ENCODE measurements around the gene AIPL1. TPM values are rescaled to one million over a fixed set of nuclear protein-coding genes. Genes with fewer than 3 reads are reported as not detected.

The AIPL1 gene
- total RNA-seq, 4 donors from 2014 or later: not detected

DNA sequence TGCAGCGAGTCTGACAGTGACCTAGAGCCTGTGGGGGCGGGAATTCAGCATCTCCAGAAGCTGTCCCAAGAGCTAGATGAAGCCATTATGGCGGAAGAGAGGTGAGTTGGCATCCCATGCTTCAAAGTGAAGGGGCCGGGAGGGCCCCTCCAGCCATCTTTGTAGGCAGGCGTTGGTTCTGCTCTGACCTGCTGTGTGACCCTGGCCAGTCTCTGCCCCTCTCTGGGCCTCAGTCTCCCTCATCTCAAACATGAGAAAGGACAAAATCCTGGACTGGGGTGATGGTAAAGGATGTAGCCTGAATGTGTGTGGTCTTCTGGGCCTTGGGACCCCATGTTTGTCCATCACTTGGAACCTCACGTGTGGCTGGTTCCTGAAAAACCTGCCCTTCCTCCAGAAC lies 14.4 kb upstream of the AIPL1 start:
- Histone ChIP-seq H3K36me3 (no peaks in the 10 kb centered on the region), H3K4me1 (peaks cover 0 to 12% (median 1%) of the 10 kb centered on the region in 4 donors), H3K27ac (no peak overlapping the region), H3K27me3 (peaks cover 0 to 2% of the 10 kb centered on the region in 2 donors), H3K9me3 (no peaks in the 10 kb centered on the region), H3K4me3 (no peak overlapping the region)
- 94 to 95% methylated on average over 6 of the region's 6 CpGs for whole genome bisulfite sequencing, 2 donors
- DNase-seq (ENCODE audit: low spot score in 2 of 2): no peak
- TF ChIP-seq EP300 (IDR thresholded peaks at IDR 0.05) (no peak), POLR2A (IDR thresholded peaks at IDR 0.05) (no peak)
- TF ChIP-seq, protein P1, sequence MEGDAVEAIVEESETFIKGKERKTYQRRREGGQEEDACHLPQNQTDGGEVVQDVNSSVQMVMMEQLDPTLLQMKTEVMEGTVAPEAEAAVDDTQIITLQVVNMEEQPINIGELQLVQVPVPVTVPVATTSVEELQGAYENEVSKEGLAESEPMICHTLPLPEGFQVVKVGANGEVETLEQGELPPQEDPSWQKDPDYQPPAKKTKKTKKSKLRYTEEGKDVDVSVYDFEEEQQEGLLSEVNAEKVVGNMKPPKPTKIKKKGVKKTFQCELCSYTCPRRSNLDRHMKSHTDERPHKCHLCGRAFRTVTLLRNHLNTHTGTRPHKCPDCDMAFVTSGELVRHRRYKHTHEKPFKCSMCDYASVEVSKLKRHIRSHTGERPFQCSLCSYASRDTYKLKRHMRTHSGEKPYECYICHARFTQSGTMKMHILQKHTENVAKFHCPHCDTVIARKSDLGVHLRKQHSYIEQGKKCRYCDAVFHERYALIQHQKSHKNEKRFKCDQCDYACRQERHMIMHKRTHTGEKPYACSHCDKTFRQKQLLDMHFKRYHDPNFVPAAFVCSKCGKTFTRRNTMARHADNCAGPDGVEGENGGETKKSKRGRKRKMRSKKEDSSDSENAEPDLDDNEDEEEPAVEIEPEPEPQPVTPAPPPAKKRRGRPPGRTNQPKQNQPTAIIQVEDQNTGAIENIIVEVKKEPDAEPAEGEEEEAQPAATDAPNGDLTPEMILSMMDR (IDR thresholded peaks at IDR 0.05): no peak

DNA sequence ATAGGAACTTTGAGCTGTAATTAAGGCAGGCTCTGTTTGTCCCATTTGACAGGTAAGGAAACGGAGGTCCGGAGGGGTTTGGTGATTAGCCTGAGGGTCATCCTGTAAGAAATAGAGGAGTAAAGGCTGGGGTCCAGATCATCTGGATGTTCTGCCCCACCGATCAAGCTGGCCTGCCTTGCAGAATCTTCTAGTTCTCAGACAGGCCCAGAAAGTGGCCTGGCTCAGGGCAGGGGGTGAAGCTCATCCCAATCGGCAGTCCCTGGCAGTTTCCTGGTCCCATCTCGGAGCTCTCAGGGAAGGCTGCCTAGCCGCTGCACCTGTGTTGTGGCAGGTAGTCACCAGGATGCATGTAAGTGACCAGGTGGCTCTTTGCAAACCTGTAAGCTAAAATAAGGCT lies 13.6 kb upstream of the AIPL1 start:
- H3K36me3 ChIP-seq: no peaks in the 10 kb centered on the region
- TF ChIP-seq EP300 (IDR thresholded peaks at IDR 0.05) (no peak), POLR2A (IDR thresholded peaks at IDR 0.05) (no peak)
- TF ChIP-seq, protein P1 (IDR thresholded peaks at IDR 0.05): no peak
- WGBS, 2 donors: 90 to 92% methylated on average over 6 of the region's 6 CpGs

DNA sequence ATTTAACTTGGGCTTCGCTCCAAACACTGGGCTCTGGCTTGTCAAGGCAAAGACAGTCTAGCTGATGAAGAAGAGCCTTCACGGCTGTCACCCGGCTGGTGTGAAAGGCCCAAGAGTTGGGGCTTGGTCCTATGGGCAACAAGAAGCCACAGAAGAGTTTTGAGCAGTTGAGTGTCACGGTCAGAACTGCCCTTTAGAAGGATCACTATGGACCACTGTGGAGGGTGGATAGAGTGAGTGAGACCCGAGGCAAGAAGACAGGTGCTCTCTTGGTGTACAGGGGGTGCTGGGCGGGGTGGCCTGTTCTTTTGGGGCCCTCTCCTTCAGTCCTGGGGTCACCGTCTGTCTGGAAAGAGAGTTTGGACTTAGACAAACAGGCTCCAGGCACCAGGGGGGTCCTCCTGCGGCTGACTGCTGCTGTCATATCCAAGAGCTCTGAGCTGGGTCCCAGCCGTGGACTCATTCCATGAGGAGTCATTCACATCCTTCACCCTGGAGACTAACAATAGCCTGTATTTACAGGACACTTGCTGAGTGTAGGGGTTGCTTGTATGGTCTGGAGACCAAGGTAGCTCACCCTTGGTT lies 11.7 kb upstream of the AIPL1 start:
- H3K9me3 ChIP-seq: no peaks in the 10 kb centered on the region
- no peak overlapping the region for H3K27ac ChIP-seq
- no peaks in the 10 kb centered on the region for H3K36me3 ChIP-seq
- TF ChIP-seq, protein P1 (IDR thresholded peaks at IDR 0.05): no peak
- TF ChIP-seq EP300 (IDR thresholded peaks at IDR 0.05): no peak
- TF ChIP-seq POLR2A (IDR thresholded peaks at IDR 0.05): no peak
- H3K27me3 ChIP-seq: peaks cover 0 to 12% of the 10 kb centered on the region in 2 donors
- peaks cover 0 to 24% (median 4%) of the 10 kb centered on the region in 4 donors for H3K4me1 ChIP-seq
- no peak overlapping the region for H3K4me3 ChIP-seq
- DNase-seq (ENCODE audit: low spot score in 2 of 2): no peak
- 67 to 89% methylated on average over 9 of the region's 9 CpGs for WGBS, 2 donors

More for the DNA sequence above, 13.6 kb upstream of the AIPL1 start:
- Histone ChIP-seq H3K27me3 (no peaks in the 10 kb centered on the region), H3K4me1 (peaks cover 0 to 21% (median 4%) of the 10 kb centered on the region in 4 donors), H3K27ac (no peak overlapping the region), H3K4me3 (no peak overlapping the region), H3K9me3 (no peaks in the 10 kb centered on the region)
- DNase-seq (ENCODE audit: low spot score in 2 of 2): no peak

DNA sequence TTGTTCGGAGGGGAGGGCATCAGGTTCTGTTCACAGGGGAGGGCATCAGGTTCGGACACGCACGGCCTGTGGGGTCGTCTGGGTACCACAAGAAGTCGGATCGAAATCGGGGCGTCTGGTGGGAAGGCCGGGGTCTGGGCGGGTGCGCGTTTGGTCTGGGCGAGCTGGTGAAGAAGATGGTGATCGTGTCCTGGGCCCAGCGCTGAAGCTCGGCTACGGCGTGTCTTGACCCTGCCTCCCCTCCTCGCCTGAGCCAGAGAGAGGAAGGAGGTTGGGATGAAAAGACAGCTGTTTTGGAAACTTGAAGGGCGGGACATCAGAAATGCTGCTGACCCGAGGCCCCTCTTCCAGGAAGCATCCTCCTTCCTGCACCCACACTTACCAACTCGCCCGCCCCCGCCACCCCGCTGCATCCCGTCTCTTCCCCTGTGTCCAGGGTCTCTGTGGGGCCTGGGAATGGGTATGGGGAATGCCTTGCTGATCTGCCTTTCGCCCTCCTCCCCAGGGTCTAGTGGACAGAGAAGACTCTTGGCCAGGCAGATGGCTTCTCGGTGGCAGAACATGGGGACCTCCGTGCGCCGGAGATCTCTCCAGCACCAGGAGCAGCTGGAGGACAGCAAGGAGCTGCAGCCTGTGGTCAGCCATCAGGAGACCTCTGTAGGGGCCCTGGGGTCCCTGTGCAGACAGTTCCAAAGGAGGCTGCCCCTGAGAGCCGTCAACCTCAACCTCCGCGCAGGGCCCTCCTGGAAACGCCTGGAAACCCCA lies 9.8 kb upstream of the AIPL1 start:
- 24 to 27% methylated on average over 36 of the region's 36 CpGs for WGBS, 2 donors

More for the DNA sequence above, 9.8 kb upstream of the AIPL1 start:
- Histone ChIP-seq H3K27ac (no peak overlapping the region), H3K4me3 (peak overlapping the region; percentile 30 to 68 (median 53)), H3K4me1 (peaks cover 0 to 20% (median 4%) of the 10 kb centered on the region in 4 donors), H3K9me3 (no peaks in the 10 kb centered on the region), H3K27me3 (peaks cover 0 to 23% of the 10 kb centered on the region in 2 donors), H3K36me3 (no peaks in the 10 kb centered on the region)
- DNase-seq (ENCODE audit: low spot score in 2 of 2): no peak
- TF ChIP-seq, protein P1 (IDR thresholded peaks at IDR 0.05): no peak
- no peak for TF ChIP-seq EP300 (IDR thresholded peaks at IDR 0.05)
- TF ChIP-seq POLR2A (IDR thresholded peaks at IDR 0.05): no peak
